AG10803 (cell line): Measurements from ENCODE around the gene PIP4K2A.
A peak's percentile ranks its signal among the peaks of the same experiment; 100 is the strongest.

Source experiments
- DNase-seq: peaks from one replicate; pipeline ENCODE4 v3.0.0; 2010; ENCODE audit warnings: low read depth
- H3K4me3 ChIP-seq: 2 replicates; pipeline ENCODE4 v1.5.1; 2011; ENCODE audit warnings: mild to moderate bottlenecking, low read length, control low read depth
- TF ChIP-seq, protein P1 (sequence below): conservative IDR thresholded peaks from 2 replicates; pipeline ENCODE4 v1.5.1; 2011; ENCODE audit warnings: mild to moderate bottlenecking, low read length, control low read depth, inconsistent platforms

The PIP4K2A gene

DNA sequence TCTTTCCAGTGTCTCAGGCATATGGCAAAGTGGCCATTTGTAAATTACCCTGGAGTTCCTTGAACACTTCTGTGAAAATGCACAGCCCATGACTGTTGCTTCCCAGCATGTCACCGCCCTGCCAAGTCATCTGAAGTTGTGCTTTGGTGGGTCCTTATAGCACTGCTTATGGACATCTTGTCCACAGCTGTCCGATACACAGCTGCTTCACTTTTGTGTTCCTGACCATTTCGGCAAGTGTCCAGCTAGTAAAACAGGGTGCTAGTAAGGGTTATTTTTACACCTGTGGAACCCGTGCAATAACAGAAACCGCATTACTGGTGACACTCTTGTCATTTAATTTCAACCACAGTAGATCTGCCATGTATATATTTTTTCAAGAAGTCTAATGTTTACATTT lies 29.7 kb downstream of the PIP4K2A start:
- TF ChIP-seq, protein P1, sequence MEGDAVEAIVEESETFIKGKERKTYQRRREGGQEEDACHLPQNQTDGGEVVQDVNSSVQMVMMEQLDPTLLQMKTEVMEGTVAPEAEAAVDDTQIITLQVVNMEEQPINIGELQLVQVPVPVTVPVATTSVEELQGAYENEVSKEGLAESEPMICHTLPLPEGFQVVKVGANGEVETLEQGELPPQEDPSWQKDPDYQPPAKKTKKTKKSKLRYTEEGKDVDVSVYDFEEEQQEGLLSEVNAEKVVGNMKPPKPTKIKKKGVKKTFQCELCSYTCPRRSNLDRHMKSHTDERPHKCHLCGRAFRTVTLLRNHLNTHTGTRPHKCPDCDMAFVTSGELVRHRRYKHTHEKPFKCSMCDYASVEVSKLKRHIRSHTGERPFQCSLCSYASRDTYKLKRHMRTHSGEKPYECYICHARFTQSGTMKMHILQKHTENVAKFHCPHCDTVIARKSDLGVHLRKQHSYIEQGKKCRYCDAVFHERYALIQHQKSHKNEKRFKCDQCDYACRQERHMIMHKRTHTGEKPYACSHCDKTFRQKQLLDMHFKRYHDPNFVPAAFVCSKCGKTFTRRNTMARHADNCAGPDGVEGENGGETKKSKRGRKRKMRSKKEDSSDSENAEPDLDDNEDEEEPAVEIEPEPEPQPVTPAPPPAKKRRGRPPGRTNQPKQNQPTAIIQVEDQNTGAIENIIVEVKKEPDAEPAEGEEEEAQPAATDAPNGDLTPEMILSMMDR: no peak
- no peak for DNase-seq
- no peak overlapping the region for H3K4me3 ChIP-seq

DNA sequence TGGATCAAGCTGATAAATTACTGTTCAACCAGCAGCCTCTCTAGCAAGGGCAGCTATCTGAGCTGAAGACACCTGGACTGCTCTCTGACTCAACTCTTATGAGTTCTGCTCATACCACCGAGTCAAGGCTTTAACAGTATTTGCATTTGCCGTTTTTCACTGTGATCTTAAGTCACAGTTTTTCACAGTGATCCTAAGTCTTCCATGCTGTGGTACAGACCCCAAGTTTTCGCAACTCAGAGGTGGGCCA lies 31.3 kb downstream of the PIP4K2A start:
- H3K4me3 ChIP-seq: no peak overlapping the region
- DNase-seq: no peak
- TF ChIP-seq, protein P1: no peak

DNA sequence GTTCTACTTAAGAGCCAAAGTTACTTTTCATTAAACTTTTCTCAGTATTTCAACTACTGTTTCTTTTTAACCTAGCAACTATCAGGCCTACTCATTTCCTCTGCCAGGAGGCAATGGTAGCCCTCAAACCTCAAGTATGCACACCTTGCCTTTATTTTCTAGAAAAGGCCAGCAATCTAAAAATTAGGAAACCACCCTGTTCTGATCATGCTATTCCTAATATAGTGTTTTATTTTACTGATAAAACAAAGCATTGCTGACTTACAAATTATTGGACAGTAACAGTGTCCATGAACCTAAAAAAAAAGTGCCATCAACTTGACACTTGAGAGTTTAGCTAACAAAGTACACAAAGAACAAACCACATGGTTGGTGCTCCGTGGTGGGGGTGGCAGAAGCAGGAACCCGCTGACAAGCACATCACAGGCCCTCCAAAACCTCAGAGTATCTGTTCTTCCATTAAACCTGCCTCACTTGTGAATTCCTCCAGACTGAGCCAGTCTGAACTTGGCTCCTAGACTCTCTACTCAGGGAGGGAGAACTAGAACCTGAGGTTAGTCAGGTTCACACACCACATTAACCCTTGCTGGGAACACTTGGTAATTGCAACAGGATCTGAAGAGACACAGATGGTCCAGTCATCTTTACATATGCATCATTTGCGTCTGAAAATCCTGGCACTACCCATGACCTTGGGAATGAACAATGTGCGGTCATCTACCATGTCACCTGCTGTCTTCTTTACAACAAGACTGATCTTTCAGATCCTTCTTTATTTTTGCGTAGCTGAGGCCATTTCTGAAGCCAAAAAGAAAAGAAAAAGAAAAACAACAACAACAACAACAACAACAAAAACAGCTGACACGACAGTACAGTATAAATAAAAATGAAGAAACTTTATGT lies 31.9 kb downstream of the PIP4K2A start:
- H3K4me3 ChIP-seq: no peak overlapping the region
- TF ChIP-seq, protein P1: no peak
- DNase-seq: peak; percentile 40

DNA sequence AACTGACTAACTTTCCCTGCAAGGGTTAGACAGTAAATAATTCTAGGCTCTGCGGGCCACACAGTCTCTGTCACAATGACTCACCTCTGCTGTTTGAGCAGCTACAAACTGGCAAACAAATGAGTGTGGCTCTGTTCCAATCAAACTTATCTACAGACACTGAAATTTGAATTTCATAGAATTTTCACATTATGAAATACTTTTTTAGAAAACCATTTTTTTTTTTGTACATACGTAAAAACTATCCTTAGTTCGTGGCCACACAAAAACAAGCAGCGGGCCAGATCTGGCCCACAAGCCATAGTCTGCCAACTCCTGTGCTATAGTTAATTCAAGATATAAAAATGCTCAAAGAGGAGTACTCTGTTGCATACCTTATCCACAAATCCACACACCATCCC lies 32.6 kb downstream of the PIP4K2A start:
- TF ChIP-seq, protein P1: no peak
- H3K4me3 ChIP-seq: no peak overlapping the region
- peak; percentile 70 for DNase-seq

DNA sequence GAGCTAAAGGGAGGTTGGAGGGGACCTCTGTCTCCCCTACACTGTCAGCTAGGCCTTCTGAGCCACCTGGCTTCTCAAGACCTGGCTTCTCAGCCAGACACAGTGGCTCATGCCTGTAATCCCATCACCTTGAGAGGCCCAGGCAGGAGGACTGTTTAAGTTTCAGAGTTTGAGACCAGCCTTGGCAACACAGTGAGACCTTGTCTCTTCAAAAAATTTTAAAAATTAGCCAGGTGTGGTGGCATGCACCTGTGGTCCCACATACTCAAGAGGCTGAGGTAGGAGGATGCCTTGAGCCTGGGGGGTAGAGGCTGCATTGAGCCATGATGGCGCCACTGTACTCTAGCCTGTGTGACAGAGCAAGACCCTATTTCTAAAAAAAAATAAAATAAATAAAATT lies 33.1 kb downstream of the PIP4K2A start:
- TF ChIP-seq, protein P1: no peak
- no peak for DNase-seq

DNA sequence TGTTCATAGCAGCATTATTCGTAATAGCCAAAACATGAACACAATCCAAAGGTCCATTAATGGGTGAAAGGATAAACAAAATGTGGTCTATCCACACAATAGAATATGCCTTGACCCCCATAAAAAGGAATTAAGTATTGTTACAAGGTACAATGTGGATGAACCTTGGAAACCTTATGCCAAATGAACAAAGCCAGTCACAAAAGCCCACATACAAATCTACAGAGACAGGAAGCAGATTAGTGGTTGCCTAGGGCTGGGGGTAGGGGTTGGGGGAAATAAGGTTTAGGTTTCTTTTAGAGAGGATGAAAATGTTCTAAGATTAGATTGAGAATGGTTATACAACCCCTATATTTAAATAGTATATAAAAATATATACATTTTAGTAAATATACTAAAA lies 34.8 kb downstream of the PIP4K2A start:
- TF ChIP-seq, protein P1: no peak
- no peak overlapping the region for H3K4me3 ChIP-seq
- DNase-seq: no peak

More for the DNA sequence above, 33.1 kb downstream of the PIP4K2A start:
- no peak overlapping the region for H3K4me3 ChIP-seq

DNA sequence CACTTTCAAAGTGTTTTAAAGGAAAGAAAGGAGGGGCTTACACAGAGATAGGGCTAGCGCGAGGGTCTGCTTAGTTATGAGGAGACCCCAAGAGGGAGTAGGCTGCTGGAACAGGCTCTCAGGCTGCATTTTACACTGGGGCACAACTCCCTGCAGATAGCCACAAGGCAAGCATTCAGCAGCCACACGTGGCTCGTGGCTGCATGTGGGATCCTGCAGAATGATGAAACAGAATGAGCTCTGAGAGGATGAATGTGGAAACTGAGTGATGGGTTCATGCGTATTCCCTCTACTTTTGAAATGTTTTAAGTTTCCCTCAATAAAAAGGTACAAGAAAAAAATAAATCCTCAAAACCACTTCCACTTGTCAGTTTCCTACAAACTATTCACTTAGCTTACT lies 37.0 kb downstream of the PIP4K2A start:
- DNase-seq: no peak
- no peak overlapping the region for H3K4me3 ChIP-seq
- TF ChIP-seq, protein P1: no peak
